KMS-11 (cell line): ENCODE data around the gene SPOCK2.

Experiments
- H2AFZ ChIP-seq: fragments of 200-600 bp; sonication (generic); 2 replicates; pipeline ENCODE4 v1.6.1; 2016; ENCODE audit warnings: antibody characterized with exemption, mixed run types, low read depth
- H3K27ac ChIP-seq: fragments of 200-600 bp; sonication (generic); 2 replicates; pipeline ENCODE4 v1.6.1; 2016; ENCODE audit warnings: mild to moderate bottlenecking, mixed run types
- H3K27me3 ChIP-seq: fragments of 200-600 bp; sonication (generic); 2 replicates; pipeline ENCODE4 v1.6.1; 2017; ENCODE audit warnings: mild to moderate bottlenecking, low read depth, mixed run types, moderate library complexity; ENCODE audit not compliant: insufficient read depth
- H3K36me3 ChIP-seq: fragments of 200-600 bp; sonication (generic); 2 replicates; pipeline ENCODE4 v1.6.1; 2017; ENCODE audit warnings: mild to moderate bottlenecking, mixed run types; ENCODE audit not compliant: insufficient read depth
- H3K4me1 ChIP-seq: fragments of 200-600 bp; sonication (generic); 2 replicates; pipeline ENCODE4 v1.6.1; 2016; ENCODE audit warnings: mild to moderate bottlenecking, low read depth, mixed run types; ENCODE audit not compliant: poor library complexity, severe bottlenecking
- H3K4me2 ChIP-seq: fragments of 200-600 bp; sonication (generic); 2 replicates; pipeline ENCODE4 v1.7.0; 2016; ENCODE audit warnings: mild to moderate bottlenecking, mixed run types
- H3K4me3 ChIP-seq: fragments of 200-600 bp; sonication (generic); IDR thresholded peaks from 2 replicates; pipeline ENCODE4 v1.6.1; 2017; ENCODE audit warnings: low read depth, low read length, mixed read lengths; ENCODE audit not compliant: insufficient read depth
- H3K79me2 ChIP-seq: fragments of 200-600 bp; sonication (generic); 2 replicates; pipeline ENCODE4 v1.6.1; 2016; ENCODE audit warnings: low read depth, mixed run types; ENCODE audit not compliant: insufficient read depth
- H3K9ac ChIP-seq: fragments of 200-600 bp; sonication (generic); 2 replicates; pipeline ENCODE4 v1.6.1; 2016; ENCODE audit warnings: mild to moderate bottlenecking, mixed run types
- H4K20me1 ChIP-seq: fragments of 200-600 bp; sonication (generic); 2 replicates; pipeline ENCODE4 v1.6.1; 2016; ENCODE audit warnings: mild to moderate bottlenecking, mixed run types; ENCODE audit not compliant: insufficient read depth
- CTCF ChIP-seq: fragments of 200-600 bp; sonication (generic); conservative IDR thresholded peaks from 2 replicates; pipeline ENCODE4 v1.6.1; 2017; ENCODE audit warnings: low read depth, mild to moderate bottlenecking, antibody characterized with exemption, low read length, moderate library complexity, mixed read lengths

Gene SPOCK2

DNA sequence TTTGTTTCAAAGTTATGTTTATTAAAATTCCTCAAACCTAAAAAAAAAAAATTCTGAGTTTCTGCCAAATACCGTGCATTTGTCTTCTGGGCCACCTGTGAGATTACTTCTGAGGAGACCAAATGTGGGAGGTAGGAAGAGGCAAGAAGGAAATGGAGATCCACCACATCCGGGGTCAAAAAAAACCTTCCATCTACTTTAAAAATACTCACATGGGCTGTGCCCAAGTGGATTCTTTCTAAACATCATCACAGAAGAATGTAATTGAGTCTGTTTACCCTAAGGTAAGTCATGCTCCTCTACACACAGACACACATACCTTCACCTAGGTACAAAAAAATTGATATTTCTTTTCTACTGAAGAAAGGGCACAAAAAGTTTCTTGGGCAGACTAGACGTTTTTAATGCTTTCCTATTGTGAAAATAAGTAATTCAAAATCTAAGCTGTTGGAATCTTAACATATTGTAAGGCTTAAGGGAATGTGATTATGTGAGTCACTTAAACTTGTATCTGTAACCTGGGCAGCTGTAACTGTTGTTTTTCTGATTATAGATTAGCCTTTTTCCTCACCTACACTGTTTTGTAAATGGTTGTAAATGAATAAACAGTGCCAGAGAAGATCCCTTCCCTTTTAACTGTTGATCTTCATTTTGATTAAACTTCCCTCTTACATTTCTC, 19.1 kb upstream of the SPOCK2 start:
- Histone ChIP-seq H3K27ac (no peak overlapping the region), H4K20me1 (no peaks in the 10 kb centered on the region), H3K4me3 (no peak overlapping the region), H3K27me3 (no peaks in the 10 kb centered on the region), H3K79me2 (no peaks in the 10 kb centered on the region), H3K9ac (no peak overlapping the region), H3K4me1 (peaks cover 7% of the 10 kb centered on the region), H3K36me3 (no peaks in the 10 kb centered on the region), H2AFZ (no peak overlapping the region), H3K4me2 (no peak overlapping the region)
- TF ChIP-seq CTCF, result no peak

DNA sequence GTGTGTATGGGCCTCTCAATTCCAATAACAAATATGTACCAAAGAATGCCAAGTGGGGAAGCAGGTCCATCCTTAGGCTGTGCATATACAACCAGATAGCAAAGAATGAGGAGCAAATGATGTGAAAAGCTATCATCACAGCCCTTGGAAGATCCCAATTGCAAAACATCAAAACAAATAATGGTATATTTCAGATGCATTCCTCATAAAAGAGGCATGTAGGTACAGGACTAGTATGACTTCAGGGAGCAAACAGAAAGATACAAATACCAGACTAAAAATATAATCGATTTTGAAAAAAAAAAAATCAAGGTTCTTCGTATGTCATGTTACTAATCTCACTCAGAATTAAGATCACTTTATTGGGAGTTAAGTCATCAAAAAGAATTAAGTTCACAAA, 18.5 kb upstream of the SPOCK2 start:
- Histone ChIP-seq H3K4me1 (peaks cover 7% of the 10 kb centered on the region), H2AFZ (no peak overlapping the region), H3K4me2 (no peak overlapping the region), H3K27ac (no peak overlapping the region), H3K79me2 (no peaks in the 10 kb centered on the region), H3K27me3 (no peaks in the 10 kb centered on the region), H3K9ac (no peak overlapping the region), H3K36me3 (no peaks in the 10 kb centered on the region), H4K20me1 (no peaks in the 10 kb centered on the region), H3K4me3 (no peak overlapping the region)
- TF ChIP-seq CTCF, result no peak

DNA sequence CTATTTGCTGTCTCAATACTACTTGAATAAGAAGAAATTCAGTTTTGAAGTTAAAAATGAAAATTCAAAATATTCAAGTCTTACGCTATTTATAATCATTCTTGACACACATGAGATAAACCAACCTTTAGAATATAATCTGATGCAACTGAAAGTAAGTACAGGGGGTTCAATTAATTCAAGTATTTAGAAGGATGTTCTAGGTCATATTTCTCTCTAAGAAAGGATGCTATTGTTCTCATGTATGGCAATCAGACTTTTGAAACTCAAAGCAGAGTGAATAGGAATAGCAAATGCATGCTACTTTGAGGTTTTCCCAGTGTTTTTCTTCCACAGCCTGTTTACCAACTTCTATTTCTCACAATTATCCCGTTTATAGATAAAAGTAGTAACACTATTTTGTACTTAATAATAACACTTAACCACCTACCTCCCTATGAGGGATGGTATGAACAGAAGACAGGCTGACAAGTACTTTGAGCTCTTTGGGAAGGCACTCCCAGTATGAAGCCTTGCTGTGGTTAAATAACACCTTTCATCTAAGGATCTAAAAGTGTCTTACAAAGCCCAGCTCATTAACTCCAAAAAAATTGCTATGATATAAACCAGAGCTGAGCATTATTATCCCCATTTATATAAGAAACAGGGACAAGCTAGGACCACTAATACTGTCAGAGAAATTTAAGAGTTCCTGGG, 18.0 kb upstream of the SPOCK2 start:
- Histone ChIP-seq H3K4me2 (no peak overlapping the region), H3K79me2 (no peaks in the 10 kb centered on the region), H3K4me1 (peaks cover 7% of the 10 kb centered on the region), H3K9ac (no peak overlapping the region), H4K20me1 (no peaks in the 10 kb centered on the region), H3K27ac (no peak overlapping the region), H3K4me3 (no peak overlapping the region), H3K36me3 (no peaks in the 10 kb centered on the region), H3K27me3 (no peaks in the 10 kb centered on the region), H2AFZ (no peak overlapping the region)
- TF ChIP-seq CTCF, result no peak

- no peaks in the 10 kb centered on the region for H3K36me3 ChIP-seq
- H3K27me3 ChIP-seq, result no peaks in the 10 kb centered on the region
- H2AFZ ChIP-seq, result no peak overlapping the region
- H3K79me2 ChIP-seq, result no peaks in the 10 kb centered on the region
- H3K4me3 ChIP-seq, result no peak overlapping the region
- H3K27ac ChIP-seq, result no peak overlapping the region
- peaks cover 7% of the 10 kb centered on the region for H3K4me1 ChIP-seq
- TF ChIP-seq CTCF, result no peak
- H4K20me1 ChIP-seq, result no peaks in the 10 kb centered on the region
- no peak overlapping the region for H3K4me2 ChIP-seq
- no peak overlapping the region for H3K9ac ChIP-seq
Observed at GRCh38 chr10:72105710-72106109, 17.4 kb upstream of the SPOCK2 start.
